HG02885 (cell line): Measurements from ENCODE around the gene USP6NL.
"Not testable (repeated sequence)": the region's sequence is repeated elsewhere in the genome, so short reads cannot be mapped to it uniquely, and the experiment has no call there.

ENCODE experiments used
- ATAC-seq: cut with Tn5 transposase; IDR thresholded peaks from one replicate; pipeline ENCODE4 v1.9.1; 2021; ENCODE audit warnings: mild to moderate bottlenecking; ENCODE audit not compliant: unreplicated experiment, poor library complexity

The USP6NL gene

DNA sequence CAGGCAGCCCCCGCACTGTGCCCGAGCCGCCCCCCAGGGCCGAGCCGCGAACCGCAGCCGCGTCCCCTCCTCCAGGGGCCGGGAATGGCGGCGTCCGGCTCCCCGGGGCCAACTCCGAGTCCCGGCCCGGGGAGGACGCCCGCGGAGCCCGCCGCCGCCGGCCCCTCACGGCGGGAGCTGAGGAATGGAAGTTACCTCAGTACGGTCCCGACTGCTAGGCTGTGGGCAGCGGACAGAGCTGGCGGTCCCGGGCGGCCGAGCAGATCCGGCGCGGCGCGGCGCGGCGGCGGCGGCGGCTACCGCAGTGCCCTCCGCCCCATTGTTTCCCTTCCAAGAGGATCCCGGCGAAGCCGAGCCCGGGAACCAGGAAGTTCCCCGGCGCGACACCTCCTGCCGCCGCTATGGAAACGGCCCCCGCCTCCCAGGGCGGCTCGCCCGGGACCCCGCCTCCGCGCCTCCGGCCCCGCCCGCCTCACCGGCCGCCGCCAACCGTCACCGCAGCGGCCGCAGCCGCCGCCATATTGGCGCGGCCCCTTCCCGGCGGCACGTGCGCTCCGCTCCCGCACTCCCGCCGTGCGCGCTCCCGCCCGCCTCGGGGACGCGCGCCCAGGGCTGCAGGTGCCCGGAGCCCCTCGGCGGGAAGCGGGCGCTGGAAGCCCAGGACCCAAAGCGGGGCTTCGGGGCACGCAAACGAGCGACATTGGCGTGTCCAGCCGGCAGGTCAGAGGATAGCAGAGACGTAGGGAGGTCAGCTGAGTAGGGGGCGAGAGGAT lies at the start of gene USP6NL:
Gene USP6NL (minus strand): TSS at position 403 of the 773 bp plus-strand sequence. CDS start 14,016 bp downstream, outside the sequence.
- peak; percentile 69 for ATAC-seq

- no peak for ATAC-seq
Measured at GRCh38 chr10:11658801-11659368, 47.4 kb upstream of the USP6NL start.

- no peak for ATAC-seq
Measured at GRCh38 chr10:11655836-11656235, 44.4 kb upstream of the USP6NL start.

DNA sequence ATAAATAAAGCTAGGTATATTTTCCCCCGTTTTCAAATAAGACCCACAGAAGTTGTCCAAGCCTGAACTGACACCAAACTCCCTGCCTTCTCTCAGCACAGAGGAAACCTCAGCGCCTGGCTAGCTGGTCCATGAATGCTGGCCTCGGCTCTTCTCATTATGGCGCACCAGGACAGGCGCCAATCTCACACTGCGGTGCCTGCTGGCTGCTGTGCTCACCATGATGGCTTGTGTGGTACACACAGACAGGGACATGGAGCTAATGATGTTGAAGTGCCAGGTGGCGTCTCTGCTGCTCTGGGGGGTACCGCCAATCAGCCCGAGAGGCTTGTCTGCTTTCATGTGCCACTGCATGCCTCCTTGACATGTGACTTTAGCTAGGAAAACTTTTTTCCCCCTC lies 43.2 kb upstream of the USP6NL start:
- no peak for ATAC-seq

- ATAC-seq: no peak
Measured at GRCh38 chr10:11653758-11654471, 42.5 kb upstream of the USP6NL start.

DNA sequence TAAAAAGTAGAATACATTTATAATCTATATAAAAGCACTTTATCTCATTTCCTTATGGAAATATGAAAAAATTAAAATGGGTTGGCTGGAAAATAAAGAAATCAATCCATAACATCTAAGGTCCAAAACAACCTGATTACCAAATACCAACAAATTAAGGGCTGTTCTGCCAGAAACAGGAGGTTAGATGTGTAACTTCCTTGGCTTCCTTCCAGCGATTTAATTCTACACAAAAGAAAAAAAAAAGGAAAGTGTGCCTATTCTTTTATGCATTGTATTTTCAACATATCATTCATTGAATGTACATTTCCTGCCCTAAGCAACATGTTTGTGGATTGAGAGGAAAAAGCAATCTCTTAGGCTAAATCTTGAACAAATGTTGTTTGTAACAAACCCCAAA lies 36.2 kb upstream of the USP6NL start:
- ATAC-seq: no peak

DNA sequence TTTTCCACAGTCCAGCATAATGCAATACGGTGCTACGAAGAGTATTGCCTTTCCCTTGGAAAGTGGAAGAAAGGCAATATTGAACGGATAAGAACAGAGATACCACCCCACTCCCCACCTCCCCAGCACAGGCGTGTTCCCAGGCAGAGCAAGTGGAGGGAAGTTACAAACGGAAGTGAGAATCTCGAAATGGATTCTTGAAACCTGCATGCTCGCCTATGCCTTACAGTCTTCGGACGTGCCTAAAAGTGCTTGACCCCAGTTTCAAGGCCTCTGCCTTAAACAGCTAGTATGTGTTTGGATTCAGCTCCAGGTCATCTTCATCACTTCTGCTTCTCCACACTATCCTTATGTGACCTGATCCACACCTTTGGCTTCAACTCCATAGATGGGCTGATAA lies 35.0 kb upstream of the USP6NL start:
- no peak for ATAC-seq

- ATAC-seq: no peak
Measured at GRCh38 chr10:11643039-11643438, 31.6 kb upstream of the USP6NL start.

DNA sequence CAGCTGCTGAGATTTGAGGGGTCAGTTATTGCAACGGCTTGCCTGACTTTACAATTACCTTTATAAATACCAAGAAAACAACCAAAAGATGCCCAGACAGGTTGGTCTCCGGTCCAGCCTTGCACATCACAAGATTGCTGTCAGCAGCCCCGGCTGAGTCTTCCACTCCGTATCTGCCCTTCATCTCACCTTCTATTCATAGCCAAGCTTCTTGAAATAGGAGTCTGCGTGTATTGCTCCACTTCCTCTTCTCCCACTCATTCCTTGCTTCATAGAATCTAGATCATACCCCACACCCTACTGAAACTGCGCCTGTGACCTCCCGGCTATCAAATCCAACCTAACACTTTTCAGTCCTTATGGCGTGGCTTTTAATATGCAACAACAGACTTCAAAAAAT lies 31.1 kb upstream of the USP6NL start:
- ATAC-seq: no peak

- ATAC-seq: no peak
Measured at GRCh38 chr10:11639849-11640764, 28.7 kb upstream of the USP6NL start.

GRCh38 chr10:11639362-11639761 lies 27.9 kb upstream of the USP6NL start:
- no peak for ATAC-seq

- ATAC-seq: peak; percentile 94
Measured at GRCh38 chr10:11638055-11638698, 26.7 kb upstream of the USP6NL start.

GRCh38 chr10:11636697-11637303 lies 25.4 kb upstream of the USP6NL start:
- no peak for ATAC-seq

DNA sequence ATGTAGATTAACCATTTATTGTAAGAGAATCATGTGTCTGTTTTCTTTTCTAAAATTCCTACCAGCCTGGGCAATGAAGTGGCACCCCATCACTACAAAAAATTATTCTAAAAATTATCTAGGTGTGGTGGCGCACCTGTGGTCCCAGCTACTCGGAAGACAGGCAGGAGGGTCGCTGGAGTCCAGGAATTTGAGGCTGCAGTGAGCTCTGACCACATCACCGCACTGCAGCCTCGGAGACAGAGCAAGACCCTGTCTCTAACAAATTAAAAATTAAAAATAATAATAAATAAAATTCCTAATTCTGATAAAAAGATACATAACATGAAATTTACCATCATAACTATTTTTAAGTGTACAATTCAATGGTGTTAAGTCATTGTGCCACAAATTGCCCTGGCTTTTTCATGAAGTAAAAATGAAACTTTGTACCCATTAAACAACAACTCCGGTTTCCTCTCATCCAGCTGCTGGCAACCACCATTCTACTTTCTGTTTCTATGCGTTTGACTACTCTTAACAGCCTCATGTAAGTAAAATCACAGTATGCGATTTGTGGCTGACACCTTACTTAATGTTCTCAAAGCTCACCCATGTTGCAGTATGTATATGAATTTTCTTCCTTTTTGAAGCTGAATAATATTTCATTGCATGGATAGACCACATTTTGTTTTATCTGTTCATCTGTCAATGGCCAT lies 20.6 kb upstream of the USP6NL start:
- ATAC-seq: peak; percentile 99

DNA sequence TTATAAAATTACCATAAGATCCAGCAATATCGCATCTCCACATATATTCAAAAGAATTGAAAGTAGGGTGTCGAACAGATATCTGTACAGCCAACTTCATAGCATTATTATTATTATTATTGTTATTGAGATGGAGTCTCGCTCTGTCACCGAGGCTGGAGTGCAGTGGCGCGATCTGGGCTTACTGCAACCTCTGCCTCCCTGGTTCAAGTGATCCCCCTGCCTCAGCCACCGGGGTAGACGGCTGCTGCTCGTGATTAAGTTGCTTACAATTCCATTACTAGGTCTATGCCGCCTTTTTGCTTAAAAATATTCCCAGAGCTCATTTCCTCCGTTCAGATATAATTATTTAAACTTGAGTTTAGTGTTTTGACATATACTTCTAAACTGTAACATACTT lies 19.8 kb upstream of the USP6NL start:
- no peak for ATAC-seq

- ATAC-seq: no peak
Measured at GRCh38 chr10:11629731-11630130, 18.3 kb upstream of the USP6NL start.

GRCh38 chr10:11627941-11628340 lies 16.5 kb upstream of the USP6NL start:
- ATAC-seq: not testable (repeated sequence)

DNA sequence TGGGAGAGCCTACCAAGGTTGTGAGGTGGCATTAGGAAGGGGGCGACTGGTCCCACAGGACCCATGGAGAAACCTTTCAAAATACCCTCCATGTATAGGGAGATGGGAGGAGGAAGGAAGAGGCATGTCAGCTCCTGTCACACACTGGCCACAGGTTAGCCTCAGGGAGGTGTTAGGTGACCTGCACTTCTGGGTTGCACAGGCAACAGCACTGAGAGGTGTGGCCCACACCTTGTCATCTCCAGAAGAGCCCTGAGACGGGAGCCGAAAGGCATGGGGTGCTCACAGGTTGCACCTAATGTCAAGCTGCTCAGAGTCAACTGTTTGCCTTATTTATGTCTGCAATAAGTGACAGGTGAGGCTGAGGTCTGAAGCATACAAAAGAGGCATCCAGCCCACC lies 14.6 kb upstream of the USP6NL start:
- ATAC-seq: no peak
